Activated CD4-positive, alpha-beta T cell treated with anti-CD3 and anti-CD28 coated beads, Interleukin-2, amount 50 U/mL, for 16 hours (primary cell): Measurements from ENCODE around the gene KSR1.
"Not testable (repeated sequence)": the region's sequence is repeated elsewhere in the genome, so short reads cannot be mapped to it uniquely, and the experiment has no call there.

Experiments
- DNase-seq: peaks from one replicate; pipeline ENCODE4 v3.0.0-alpha.2; 2020

Gene KSR1

DNA sequence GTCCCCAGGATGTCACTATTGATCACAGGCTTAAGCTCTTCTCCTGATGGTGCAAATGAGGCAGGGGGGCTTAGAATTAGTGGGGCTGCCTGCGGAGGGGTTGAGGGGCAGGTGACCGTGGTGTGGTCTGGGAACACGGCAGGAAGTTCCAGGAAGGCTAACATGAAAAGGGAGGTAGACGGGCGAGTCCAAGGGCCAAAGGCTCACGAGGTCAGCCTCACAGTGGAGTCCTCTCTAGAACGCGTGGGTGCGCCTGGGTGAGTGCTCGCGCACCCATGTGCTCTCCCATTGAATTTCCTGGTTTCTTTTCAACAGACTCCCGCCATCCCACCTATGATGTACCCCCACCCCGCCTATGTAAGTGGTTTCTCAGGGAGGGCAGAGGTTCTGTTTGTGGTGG lies 190.0 kb downstream of the KSR1 start:
- no peak for DNase-seq

DNA sequence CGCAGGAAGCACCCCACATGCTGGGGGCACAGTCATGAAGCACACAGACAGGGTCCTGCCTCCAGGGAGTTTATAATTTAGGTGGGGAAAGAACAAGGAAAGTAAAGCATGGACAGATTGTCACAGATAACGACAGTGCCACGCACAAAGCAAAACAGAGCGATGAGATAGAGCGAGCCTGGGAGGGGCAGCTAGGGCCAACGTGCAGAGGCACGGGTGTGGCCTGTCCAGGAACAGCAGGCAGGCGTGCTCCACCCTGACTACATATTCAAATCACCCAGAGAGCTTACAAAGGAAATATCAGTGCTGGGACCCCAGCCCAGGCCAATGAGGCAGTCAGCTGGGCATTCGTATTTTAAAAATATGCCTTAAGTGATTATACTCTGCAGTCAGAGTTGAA lies 191.5 kb downstream of the KSR1 start:
- DNase-seq: no peak

- not testable (repeated sequence) for DNase-seq
Observed at GRCh38 chr17:27649111-27649571, 192.9 kb downstream of the KSR1 start.

DNA sequence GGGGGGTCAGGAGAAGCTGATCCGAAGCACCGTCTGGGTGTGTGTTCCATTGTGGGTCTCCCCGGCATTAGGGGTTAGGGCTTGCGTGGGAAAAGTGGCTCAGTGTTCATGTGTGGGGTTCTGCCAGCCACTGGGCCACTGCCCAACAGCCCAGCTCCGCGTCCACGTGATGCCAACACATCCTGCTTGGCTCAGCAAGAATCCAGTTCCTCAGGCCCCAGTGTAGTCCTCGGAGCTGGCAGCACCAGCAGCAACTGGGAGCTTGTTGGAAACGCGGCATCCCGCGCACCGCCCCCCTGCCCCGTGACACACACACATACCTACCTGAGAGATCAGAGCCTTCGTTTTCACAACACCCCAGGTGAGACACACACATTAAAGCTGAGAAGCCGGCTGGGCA lies 193.7 kb downstream of the KSR1 start:
- DNase-seq: no peak

DNA sequence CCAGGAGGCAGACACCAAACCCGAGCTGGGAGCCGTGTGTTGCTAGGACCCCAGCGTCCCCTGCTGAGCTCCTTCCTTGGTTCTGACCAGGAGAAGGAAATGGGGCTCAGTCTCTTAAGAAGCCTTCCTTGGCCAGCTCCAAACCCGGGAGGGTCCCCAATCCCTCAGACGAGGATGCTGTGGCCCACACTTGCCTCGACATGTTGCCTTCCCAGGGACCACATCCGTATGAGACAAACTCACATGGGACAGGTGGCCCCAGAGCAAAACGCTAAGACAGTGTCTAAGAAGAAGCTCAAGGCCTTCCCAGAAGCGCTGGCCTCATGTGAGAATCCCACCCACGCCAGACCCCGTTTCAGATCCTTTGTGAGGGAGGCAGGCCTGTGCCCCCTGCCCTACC lies 194.6 kb downstream of the KSR1 start:
- DNase-seq: no peak

DNA sequence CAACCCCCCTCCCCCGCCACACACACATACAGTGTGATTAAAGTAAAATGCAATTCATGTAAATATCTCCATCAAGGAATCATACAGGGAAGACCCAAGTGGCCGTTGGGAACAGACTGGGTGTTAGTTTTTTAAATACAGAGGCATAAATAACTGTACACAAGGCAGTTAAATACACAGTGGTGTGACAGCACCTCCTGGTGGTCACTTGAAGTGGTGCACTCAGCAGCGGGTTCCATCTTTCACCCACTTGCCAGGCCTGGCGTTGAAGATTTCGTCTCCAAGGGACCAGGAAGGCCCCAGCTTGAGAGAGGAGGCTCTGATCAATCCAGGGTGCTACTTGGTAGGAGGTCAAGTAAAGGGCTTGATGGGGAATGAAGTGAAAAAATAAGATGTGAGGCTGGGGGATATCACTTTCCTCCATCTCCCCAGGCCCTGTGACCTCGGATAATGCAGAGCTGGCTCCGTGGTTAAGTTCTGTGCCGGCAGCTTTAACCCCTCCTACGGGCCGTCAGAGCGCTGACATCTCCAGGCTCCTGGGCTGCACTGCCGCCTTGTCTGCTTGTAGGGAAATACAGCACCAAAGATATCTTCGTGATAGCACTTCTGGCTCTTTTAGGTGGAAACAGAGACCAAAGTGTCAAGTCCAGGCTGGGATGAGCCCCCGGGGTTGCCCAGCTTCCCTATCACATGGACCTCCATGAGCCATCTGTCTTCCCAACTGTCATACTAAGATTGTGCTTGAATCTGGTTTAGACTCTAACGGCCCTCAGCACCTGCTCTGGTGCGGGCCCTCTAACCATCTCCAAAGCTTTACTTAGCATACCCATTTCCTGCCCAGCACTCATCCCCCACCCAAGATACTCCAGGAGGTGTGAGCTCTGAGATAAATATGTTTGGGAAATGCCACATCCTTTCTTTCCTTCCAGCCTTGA lies 195.4 kb downstream of the KSR1 start:
- peak; percentile 70 for DNase-seq

- not testable (repeated sequence) for DNase-seq
Observed at GRCh38 chr17:27653449-27653971, 197.3 kb downstream of the KSR1 start.

DNA sequence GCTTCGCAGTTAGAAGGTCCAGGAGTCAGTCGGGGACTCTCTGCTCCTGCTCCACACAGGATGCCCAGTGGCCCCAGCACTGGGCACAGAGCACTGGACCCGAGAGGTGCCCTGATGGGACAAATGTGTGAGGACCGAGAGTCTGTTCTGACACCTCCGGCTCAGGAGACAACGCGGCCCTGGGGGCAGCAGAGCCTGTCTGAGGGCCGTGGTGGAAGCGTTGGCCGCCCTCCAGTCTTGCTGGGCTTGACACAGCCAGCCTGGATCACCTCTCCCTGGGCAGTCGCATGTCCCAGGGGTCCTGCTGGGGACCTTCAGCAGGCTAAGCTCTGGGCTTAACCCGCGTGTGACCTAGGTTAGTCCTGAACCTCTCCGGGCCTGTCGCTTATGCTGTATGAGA lies 197.9 kb downstream of the KSR1 start:
- no peak for DNase-seq

GRCh38 chr17:27654654-27655524 lies 198.6 kb downstream of the KSR1 start:
- DNase-seq: peak; percentile 85

- not testable (repeated sequence) for DNase-seq
Observed at GRCh38 chr17:27655525-27656111, 199.4 kb downstream of the KSR1 start.

GRCh38 chr17:27656620-27657019 lies 200.4 kb downstream of the KSR1 start:
- DNase-seq: not testable (repeated sequence)

- DNase-seq: no peak
Observed at GRCh38 chr17:27657620-27658019, 201.4 kb downstream of the KSR1 start.

GRCh38 chr17:27659683-27660082 lies 203.4 kb downstream of the KSR1 start:
- DNase-seq: no peak

- DNase-seq: no peak
Observed at GRCh38 chr17:27660436-27660835, 204.2 kb downstream of the KSR1 start.

DNA sequence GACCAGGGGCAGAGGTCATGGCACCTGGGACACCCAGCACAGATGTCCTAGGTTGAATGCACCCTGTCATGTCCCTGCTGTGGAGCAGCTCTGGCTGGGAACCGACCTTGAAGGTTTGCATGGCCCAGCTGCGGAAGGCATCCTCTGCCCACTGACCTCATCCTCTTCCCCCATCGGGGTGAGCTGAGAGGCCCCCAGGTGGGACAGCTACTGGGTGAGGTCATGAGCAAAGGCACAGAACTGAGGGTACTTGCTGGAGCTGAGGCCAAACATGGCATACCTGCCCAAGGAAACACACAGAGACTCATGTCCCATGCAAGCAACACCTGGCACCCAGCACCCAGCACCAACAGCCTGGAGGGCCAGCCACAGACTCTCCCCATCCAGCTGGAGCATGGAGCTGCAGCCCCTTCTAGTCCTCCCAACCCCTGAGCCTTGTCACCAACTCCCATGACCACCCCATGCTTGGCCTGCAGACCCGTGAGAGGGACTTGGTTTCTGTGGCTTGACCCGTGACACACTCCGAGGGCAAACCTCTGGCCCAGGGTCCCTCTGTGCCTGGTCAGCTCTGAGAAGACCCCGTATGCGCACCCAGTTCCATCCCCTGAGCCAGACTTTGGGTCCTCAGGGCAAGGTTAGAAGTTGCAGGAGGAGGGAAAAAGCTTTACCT lies 207.8 kb downstream of the KSR1 start:
- no peak for DNase-seq

GRCh38 chr17:27664606-27664965 lies 208.3 kb downstream of the KSR1 start:
- no peak for DNase-seq

DNA sequence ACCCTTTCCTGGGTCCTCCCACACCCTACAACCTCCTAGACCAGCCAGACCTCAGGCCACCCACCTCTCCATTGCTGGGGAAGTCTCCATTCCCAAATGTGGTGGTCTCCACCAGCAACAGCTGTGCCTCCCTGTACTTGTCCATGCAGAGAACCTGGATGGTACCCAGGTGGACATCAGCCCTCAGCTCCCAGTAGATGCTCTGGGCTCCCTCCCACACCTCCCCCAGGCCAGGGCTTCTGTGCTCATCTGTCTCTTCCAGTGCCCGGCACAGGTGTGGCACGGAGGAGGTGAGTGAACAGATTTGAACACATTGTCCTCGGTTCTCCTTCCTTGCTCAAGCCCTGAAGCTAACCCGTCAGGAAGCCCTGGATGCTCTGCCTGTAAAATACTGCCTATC lies 209.3 kb downstream of the KSR1 start:
- DNase-seq: no peak

DNA sequence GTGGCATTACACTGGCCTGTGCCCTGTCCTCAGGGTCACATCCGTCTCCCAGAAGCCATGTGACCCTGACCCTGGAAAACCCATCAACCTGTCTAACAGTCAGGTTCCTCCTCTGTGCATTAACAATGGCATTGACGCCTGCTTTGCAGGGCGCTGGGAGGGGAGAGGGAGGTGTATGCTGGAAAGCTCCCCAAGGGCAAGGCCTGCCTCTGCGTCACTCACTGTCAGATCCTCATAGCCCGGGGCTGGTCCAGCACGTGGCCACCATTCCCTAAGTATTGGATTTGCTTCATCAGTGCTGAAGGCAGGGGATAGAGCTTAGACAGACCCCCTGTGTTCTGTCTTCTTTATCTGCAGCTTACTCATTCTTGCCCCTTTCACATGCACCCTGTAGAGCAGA lies 210.0 kb downstream of the KSR1 start:
- DNase-seq: not testable (repeated sequence)

- DNase-seq: no peak
Observed at GRCh38 chr17:27666831-27667560, 210.7 kb downstream of the KSR1 start.

GRCh38 chr17:27667656-27668487 lies 211.6 kb downstream of the KSR1 start:
- no peak for DNase-seq

DNA sequence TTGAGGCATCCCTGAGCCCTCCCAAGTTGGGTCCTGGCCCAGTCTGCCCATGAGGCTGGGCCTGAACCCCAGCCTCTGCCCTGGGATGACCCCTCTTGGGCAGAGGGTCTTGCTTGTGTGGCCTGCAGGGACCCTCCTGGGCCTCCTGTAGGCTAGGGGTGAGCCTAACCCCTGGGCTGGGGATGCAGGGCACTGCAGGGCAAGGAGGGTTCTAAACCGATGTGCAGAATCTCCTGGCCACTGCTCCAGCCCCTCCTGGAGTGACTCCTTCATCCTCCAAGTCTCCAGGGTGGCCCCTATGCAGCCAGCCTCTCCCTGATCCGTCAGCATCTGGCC lies 212.2 kb downstream of the KSR1 start:
- DNase-seq: no peak
